GM10847 (cell line): Measurements from ENCODE around the gene PEX5L.

Source experiments
- POLR2A ChIP-seq: IDR thresholded peaks from 2 replicates; pipeline ENCODE4 v1.6.1; 2011; ENCODE audit not compliant: insufficient read length; ENCODE audit errors: extremely low read depth

Gene PEX5L

GRCh38 chr3:179950840-179951239, 85.9 kb downstream of the PEX5L start:
- no peak for TF ChIP-seq POLR2A

GRCh38 chr3:179949869-179950268, 86.9 kb downstream of the PEX5L start:
- TF ChIP-seq POLR2A = no peak

GRCh38 chr3:179949412-179949811, 87.3 kb downstream of the PEX5L start:
- TF ChIP-seq POLR2A = no peak

GRCh38 chr3:179948740-179949139, 88.0 kb downstream of the PEX5L start:
- no peak for TF ChIP-seq POLR2A

GRCh38 chr3:179945569-179945968, 91.2 kb downstream of the PEX5L start:
- no peak for TF ChIP-seq POLR2A

- no peak for TF ChIP-seq POLR2A
Measured at GRCh38 chr3:179943117-179943880, 93.4 kb downstream of the PEX5L start.

- no peak for TF ChIP-seq POLR2A
Measured at GRCh38 chr3:179942553-179943075, 94.1 kb downstream of the PEX5L start.

GRCh38 chr3:179935710-179936109, 101.0 kb downstream of the PEX5L start:
- TF ChIP-seq POLR2A = no peak

GRCh38 chr3:179933914-179934313, 102.8 kb downstream of the PEX5L start:
- no peak for TF ChIP-seq POLR2A

- TF ChIP-seq POLR2A = no peak
Measured at GRCh38 chr3:179933080-179933479, 103.7 kb downstream of the PEX5L start.

- no peak for TF ChIP-seq POLR2A
Measured at GRCh38 chr3:179932674-179933073, 104.1 kb downstream of the PEX5L start.

- no peak for TF ChIP-seq POLR2A
Measured at GRCh38 chr3:179929091-179929529, 107.6 kb downstream of the PEX5L start.

- TF ChIP-seq POLR2A = no peak
Measured at GRCh38 chr3:179927191-179927590, 109.5 kb downstream of the PEX5L start.

GRCh38 chr3:179921951-179922350, 114.8 kb downstream of the PEX5L start:
- TF ChIP-seq POLR2A = no peak

- no peak for TF ChIP-seq POLR2A
Measured at GRCh38 chr3:179921500-179921899, 115.2 kb downstream of the PEX5L start.

- no peak for TF ChIP-seq POLR2A
Measured at GRCh38 chr3:179907784-179908482, 128.8 kb downstream of the PEX5L start.
